COLO829 (cell line): ENCODE results near the gene KIFBP.

Source experiments
- DNase-seq: peaks from one replicate; pipeline ENCODE4 v3.0.0; 2012; ENCODE audit warnings: low spot score

The KIFBP gene

GRCh38 chr10:69051710-69052487 is 63.3 kb downstream of the KIFBP start:
- DNase-seq = no peak

GRCh38 chr10:69052736-69053135 is 64.1 kb downstream of the KIFBP start:
- DNase-seq = no peak

GRCh38 chr10:69055241-69055640 is 66.6 kb downstream of the KIFBP start:
- DNase-seq = no peak

- DNase-seq = no peak
Observed at GRCh38 chr10:69056129-69056528, 67.5 kb downstream of the KIFBP start.

GRCh38 chr10:69056536-69057260 is 68.1 kb downstream of the KIFBP start:
- DNase-seq = no peak

GRCh38 chr10:69057261-69057950 is 68.8 kb downstream of the KIFBP start:
- DNase-seq = no peak

GRCh38 chr10:69057951-69058297 is 69.3 kb downstream of the KIFBP start:
- no peak for DNase-seq

GRCh38 chr10:69060127-69060798 is 71.7 kb downstream of the KIFBP start:
- no peak for DNase-seq

- DNase-seq = peak; percentile 9
Observed at GRCh38 chr10:69061305-69062161, 72.9 kb downstream of the KIFBP start.

- no peak for DNase-seq
Observed at GRCh38 chr10:69062901-69063300, 74.3 kb downstream of the KIFBP start.

GRCh38 chr10:69064762-69065328 is 76.2 kb downstream of the KIFBP start:
- DNase-seq = no peak

- DNase-seq = peak; percentile 6
Observed at GRCh38 chr10:69065406-69066361, 77.1 kb downstream of the KIFBP start.
